GM18508 (cell line): ENCODE results near the gene PSG4.
"Not testable (repeated sequence)": the region's sequence is repeated elsewhere in the genome, so short reads cannot be mapped to it uniquely, and the experiment has no call there.

Experiments
- ATAC-seq: cut with Tn5 transposase; IDR thresholded peaks from one replicate; pipeline ENCODE4 v1.9.1; 2021; ENCODE audit warnings: moderate number of reproducible peaks; ENCODE audit not compliant: insufficient read depth, unreplicated experiment

Gene PSG4

DNA sequence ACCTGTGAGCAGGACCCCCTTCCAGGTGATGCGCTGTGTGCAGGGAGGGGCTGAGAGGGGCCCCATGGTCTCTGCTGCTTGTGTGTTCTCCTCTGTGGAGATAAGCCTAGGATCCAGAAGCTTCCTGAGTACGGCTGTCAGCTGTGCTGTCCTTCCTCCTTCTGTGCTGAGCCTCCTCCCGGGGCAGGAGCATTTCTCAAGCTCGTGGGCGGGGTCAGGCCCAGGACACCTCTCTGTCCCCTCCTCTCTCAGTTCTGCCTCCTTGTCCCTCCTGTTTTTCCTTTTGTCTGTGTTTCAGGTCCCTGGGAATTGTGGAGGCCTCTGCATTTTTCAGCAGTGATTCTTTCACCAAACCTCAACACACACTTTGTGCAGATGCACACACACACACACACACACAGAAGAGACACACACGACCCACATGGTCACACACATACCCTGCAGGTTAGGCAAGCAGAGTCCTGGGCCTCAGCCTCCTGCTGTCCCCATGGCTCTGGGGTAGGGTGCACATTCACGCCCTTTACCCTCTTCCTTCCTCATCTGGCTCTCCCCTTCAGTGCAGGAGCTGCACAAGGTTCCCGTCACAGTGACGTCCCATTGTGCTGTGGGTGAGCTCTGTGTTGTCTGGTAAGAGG, at the start of gene PSG4:
Gene PSG4, minus strand, starts transcription at position 168 of the 635 bp plus-strand sequence. Its CDS starts 102 bp downstream, at position 66.
- not testable (repeated sequence) for ATAC-seq

DNA sequence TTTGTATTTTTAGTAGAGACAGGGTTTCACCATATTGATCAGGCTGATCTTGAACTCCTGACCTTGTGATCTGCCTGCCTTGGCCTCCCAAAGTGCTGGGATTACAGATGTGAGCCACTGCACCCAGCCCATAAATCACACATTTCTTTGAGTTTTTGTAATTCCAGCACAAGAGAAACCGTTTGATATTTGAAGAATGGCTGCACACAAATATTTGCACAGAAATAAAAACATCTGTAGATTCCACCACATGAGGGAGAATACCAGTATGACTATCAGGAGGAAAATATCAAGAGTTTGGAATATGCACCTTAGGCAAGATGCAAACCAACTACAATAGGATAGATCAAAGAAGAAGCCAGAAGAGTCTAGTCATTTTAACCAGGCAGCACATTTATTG, 46.0 kb upstream of the PSG4 start:
- not testable (repeated sequence) for ATAC-seq

DNA sequence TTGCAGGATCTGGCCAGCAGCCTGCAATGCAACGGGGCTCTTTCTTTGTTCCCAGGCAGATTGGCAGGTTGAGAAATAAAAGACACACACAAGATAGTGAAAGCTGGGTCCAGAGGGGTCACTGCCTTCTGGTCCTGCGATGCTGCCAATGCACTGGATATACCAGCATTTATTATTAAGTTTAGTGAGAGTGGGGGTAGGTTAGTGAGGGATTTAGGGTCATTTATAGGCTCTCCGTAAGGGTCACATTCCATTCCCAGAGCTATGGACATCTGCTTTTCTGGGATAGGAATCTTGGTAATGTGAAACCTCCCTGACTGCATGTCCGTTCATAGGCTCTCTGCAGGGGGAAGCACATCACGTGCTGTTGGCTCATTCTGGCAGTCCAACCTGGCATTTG, 44.9 kb upstream of the PSG4 start:
- ATAC-seq, result not testable (repeated sequence)

GRCh38 chr19:43248635-43249002, 43.2 kb upstream of the PSG4 start:
- ATAC-seq, result not testable (repeated sequence)

GRCh38 chr19:43247243-43247880, 41.9 kb upstream of the PSG4 start:
- ATAC-seq, result not testable (repeated sequence)

DNA sequence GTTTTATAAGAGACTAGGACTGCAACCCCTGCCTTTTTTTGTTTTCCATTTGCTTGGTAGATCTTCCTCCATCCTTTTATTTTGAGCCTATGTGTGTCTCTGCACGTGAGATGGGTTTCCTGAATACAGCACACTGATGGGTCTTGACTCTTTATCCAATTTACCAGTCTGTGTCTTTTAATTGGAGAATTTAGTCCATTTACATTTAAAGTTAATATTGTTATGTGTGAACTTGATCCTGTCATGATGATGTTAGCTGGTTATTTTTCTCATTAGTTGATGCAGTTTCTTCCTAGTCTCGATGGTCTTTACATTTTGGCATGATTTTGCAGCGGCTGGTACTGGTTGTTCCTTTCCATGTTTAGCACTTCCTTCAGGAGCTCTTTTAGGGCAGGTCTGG, 40.4 kb upstream of the PSG4 start:
- ATAC-seq, result not testable (repeated sequence)

GRCh38 chr19:43242211-43242610, 36.8 kb upstream of the PSG4 start:
- ATAC-seq, result not testable (repeated sequence)

- ATAC-seq, result not testable (repeated sequence)
Observed at GRCh38 chr19:43238213-43238612, 32.8 kb upstream of the PSG4 start.

GRCh38 chr19:43235686-43236085, 30.2 kb upstream of the PSG4 start:
- ATAC-seq, result not testable (repeated sequence)

- ATAC-seq, result no peak
Observed at GRCh38 chr19:43229315-43229714, 23.9 kb upstream of the PSG4 start.

DNA sequence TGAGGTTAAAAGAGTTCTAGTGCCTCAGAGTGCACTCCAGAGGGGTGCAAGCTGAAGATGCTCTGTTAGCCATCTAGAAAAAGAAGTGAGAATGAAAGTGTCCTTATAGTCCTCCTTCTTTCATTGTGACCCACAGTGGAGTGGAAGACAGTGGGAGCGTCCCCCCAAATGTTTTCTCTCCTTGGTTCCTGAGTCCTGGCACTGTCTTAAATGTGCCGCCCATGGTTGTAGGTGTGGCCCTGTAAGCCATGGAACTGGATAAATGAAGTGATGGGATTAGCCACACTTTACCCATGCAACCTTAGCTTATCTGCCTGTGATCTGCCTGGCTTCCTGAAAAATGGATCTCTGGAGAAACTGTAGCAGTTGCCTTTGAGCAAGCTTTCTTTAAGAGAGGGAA, 23.3 kb upstream of the PSG4 start:
- ATAC-seq, result not testable (repeated sequence)

DNA sequence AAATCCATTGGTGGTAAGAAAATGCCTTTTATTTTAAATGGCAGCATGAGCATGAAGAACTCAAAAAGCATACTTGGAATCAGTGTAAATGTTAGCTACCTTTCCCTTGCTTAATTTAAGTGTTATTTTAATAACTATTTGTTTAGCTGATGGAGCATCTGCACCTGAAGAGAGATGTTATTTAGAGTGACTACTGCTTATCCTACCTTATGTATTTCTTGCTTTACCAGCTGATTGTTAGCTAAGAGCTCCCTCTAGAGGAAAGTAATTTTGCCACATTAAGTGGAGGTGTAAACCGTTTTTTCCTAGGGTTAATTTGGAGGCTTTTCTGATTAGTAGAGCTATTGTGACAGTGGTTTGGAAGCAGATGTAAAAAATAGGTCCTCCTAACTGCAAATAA, 21.5 kb upstream of the PSG4 start:
- not testable (repeated sequence) for ATAC-seq

GRCh38 chr19:43224855-43225253, 19.4 kb upstream of the PSG4 start:
- ATAC-seq, result no peak

DNA sequence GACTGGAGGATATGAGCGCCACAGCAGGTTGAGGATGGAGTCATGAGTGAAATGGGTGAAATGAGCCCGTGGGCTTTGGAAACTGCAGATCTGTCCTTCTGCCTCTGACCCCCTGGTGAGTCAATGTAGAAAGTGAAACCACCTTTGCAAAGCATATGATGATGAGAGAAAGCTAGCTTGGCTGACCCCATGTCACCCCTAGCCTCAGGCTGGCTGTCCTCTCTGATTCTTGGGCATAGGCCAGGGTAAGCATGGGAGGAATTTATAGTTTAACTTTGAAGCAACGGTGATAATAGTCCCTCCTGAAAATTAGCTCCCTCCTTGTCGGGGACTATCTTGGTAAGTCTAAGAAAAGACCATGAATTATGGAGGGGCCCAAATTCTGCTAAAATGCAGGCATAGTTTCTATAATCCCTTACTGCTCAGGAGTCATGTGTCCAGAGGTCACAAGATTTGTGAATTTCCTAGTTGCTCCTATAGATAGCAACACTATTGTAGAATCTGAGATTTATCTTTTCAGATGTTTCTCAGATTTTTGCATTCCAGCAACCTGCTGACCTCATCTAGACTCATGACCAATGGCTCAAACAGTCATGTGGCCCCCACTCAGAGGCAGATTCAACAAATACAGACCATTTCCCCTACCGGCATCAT, 18.9 kb upstream of the PSG4 start:
- not testable (repeated sequence) for ATAC-seq

DNA sequence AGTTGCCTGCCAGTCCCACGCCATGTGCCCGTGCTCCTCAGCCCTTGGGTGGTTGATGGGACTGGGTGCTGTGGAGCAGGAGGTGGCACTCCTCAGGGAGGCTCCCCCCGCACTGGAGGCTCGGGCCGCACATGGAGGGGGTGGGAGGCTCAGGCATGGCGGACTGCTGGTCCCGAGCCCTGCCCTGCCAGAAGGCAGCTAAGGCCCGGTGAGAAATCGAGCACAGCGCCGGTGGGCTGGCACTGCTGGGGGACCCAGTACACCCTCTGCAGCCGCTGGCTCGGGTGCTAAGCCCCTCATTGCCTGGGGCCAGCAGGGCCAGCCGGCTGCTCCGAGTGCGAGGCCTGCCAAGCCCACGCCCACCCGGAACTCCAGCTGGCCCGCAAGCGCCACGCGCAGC, 16.5 kb upstream of the PSG4 start:
- ATAC-seq, result not testable (repeated sequence)

- ATAC-seq, result not testable (repeated sequence)
Observed at GRCh38 chr19:43219136-43219535, 13.7 kb upstream of the PSG4 start.

DNA sequence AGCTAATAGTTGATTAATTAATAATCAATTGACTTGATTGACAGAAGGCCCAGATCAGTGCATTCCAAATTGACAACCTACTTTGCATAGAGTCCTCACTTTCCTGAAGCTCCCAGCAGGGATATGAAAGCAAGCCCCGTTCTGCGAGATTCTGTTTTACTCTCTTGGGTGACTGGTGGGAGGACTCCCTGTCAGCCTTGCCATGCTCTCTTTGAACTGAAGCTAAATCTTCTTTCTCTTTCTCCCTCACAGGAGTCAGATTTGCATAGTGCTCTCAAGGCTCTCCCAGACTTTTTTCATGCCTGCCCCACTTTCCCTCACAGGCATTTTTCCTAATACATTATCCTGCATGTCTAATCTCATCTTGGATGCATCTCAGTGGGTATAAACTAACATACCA, 10.4 kb upstream of the PSG4 start:
- ATAC-seq, result not testable (repeated sequence)

DNA sequence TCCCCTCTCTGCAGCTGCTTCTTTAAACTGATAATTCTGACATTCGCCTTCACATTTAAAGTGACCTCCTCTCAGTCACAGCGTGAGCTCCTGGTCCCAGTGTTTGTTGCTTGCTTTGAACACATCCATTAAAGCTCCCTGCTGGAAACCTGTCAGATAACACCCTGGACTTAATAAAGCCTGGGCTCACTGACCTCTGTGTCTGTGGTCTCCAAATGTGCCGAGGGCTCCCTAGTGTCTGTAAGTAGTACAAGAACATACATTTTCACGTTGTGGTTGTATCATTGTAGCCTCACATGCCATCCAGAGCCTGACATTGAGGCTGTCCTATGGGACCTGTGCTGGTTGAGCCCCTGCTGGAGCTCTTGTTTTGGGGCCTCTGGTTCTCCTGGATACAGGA, 2.6 kb upstream of the PSG4 start:
- ATAC-seq, result no peak

GRCh38 chr19:43207174-43207573, 1.7 kb upstream of the PSG4 start:
- not testable (repeated sequence) for ATAC-seq

GRCh38 chr19:43203611-43204010, 1.8 kb downstream of the PSG4 start:
- not testable (repeated sequence) for ATAC-seq

DNA sequence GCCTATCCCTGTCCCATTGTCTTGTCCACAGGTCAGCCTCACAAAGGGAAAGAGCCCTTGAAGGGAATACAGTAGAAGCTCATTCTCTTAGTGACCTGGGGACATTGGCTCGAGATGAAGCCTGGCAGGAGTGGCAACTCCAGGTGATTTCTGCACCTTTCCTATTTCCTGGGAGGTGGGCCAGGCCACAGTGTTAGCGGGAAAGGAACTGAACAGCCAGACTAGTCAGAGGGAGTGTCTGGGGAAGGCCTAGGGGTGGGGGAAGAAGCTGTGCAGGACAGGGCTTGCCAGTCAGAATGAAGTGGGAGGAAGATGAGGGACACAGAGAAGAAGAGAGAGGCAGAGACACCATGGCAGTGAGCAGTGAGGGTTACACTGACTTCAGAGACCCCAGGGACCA, 3.5 kb downstream of the PSG4 start:
- not testable (repeated sequence) for ATAC-seq
